Tibial nerve (tissue), 4 donors: Measurements from ENCODE around the gene PLA2G3.

Experiments used
- CTCF ChIP-seq, 5 experiments: fragments of 200-600 bp in 3 of 5; fragments of 450-650 bp in 2 of 5; sonication (generic) in 3 of 5; IDR thresholded peaks; one replicate each; pipeline ENCODE4 v1.5.1; 2016 to 2019; ENCODE audit warnings: antibody characterized with exemption in 5 of 5, mild to moderate bottlenecking in 3 of 5, moderate library complexity in 2 of 5
- EP300 ChIP-seq, 2 donors: sonication (generic); formaldehyde crosslinking; IDR thresholded peaks; one replicate each; pipeline ENCODE4 v1.6.1; 2017; ENCODE audit warnings: antibody characterized with exemption in 2 of 2, mild to moderate bottlenecking in 1 of 2
- POLR2A ChIP-seq, 2 donors: fragments of 450-650 bp; IDR thresholded peaks; one replicate each; pipeline ENCODE4 v1.6.1; 2017; ENCODE audit warnings: antibody characterized with exemption in 2 of 2, mild to moderate bottlenecking in 2 of 2, moderate library complexity in 2 of 2

- TF ChIP-seq CTCF (IDR thresholded peaks at IDR 0.05) (no peak), EP300 (IDR thresholded peaks at IDR 0.05) (no peak), POLR2A (IDR thresholded peaks at IDR 0.05) (no peak)
Measured at GRCh38 chr22:31184015-31184414, 43.7 kb upstream of the PLA2G3 start.
